ENCODE data around the gene RASL11B.

Gene RASL11B

GRCh38 chr4:52877694-52878093 is 15.6 kb downstream of the RASL11B start:
- Histone ChIP-seq H3F3A (ENCODE audit: low read depth) (no peaks in the 10 kb centered on the region), H2AFZ (ENCODE audit: low read length) (no peak overlapping the region), H3K36me3 (ENCODE audit: insufficient read depth, low read length) (no peaks in the 10 kb centered on the region), H3K79me2 (ENCODE audit: insufficient read depth, low read length) (no peaks in the 10 kb centered on the region), H3K27me3 (ENCODE audit: insufficient read depth, low read length, poor library complexity, severe bottlenecking) (no peaks in the 10 kb centered on the region), H3K9me2 (replicated peaks; ENCODE audit: low read depth, low read length) (no peaks in the 10 kb centered on the region), H4K20me1 (ENCODE audit: insufficient read depth, low read length, poor library complexity, severe bottlenecking) (no peaks in the 10 kb centered on the region), H3K4me2 (ENCODE audit: low read depth, low read length, poor library complexity, severe bottlenecking) (no peak overlapping the region), H3K4me3 (ENCODE audit: low read length, poor library complexity, severe bottlenecking) (no peak overlapping the region), H3K9me3 (ENCODE audit: insufficient read depth, low read depth, low read length) (no peaks in the 10 kb centered on the region), H3K9ac (ENCODE audit: low read depth, low read length, poor library complexity, severe bottlenecking) (no peak overlapping the region), H3K4me1 (ENCODE audit: insufficient read depth, low read length, poor library complexity, severe bottlenecking) (peaks cover 16% of the 10 kb centered on the region)
- TF ChIP-seq CTCF (conservative IDR thresholded peaks at IDR 0.05; ENCODE audit: low read length) (no peak), EZH2phosphoT487 (IDR thresholded peaks at IDR 0.05; ENCODE audit: borderline replicate concordance) (no peak)

- Histone ChIP-seq H3K36me3 (ENCODE audit: insufficient read depth, low read length) (no peaks in the 10 kb centered on the region), H3K4me2 (ENCODE audit: low read depth, low read length, poor library complexity, severe bottlenecking) (no peak overlapping the region), H3K4me1 (ENCODE audit: insufficient read depth, low read length, poor library complexity, severe bottlenecking) (peaks cover 16% of the 10 kb centered on the region), H3K27me3 (ENCODE audit: insufficient read depth, low read length, poor library complexity, severe bottlenecking) (no peaks in the 10 kb centered on the region), H3K9me2 (replicated peaks; ENCODE audit: low read depth, low read length) (no peaks in the 10 kb centered on the region), H3K4me3 (ENCODE audit: low read length, poor library complexity, severe bottlenecking) (no peak overlapping the region), H4K20me1 (ENCODE audit: insufficient read depth, low read length, poor library complexity, severe bottlenecking) (no peaks in the 10 kb centered on the region), H2AFZ (ENCODE audit: low read length) (no peak overlapping the region), H3K79me2 (ENCODE audit: insufficient read depth, low read length) (no peaks in the 10 kb centered on the region), H3K9me3 (ENCODE audit: insufficient read depth, low read depth, low read length) (no peaks in the 10 kb centered on the region), H3F3A (ENCODE audit: low read depth) (no peaks in the 10 kb centered on the region), H3K9ac (ENCODE audit: low read depth, low read length, poor library complexity, severe bottlenecking) (no peak overlapping the region)
- TF ChIP-seq CTCF (conservative IDR thresholded peaks at IDR 0.05; ENCODE audit: low read length) (no peak), EZH2phosphoT487 (IDR thresholded peaks at IDR 0.05; ENCODE audit: borderline replicate concordance) (no peak)
These were observed 17.4 kb downstream of the RASL11B start for GRCh38 chr4:52879471-52879870.

GRCh38 chr4:52880994-52881393 is 18.9 kb downstream of the RASL11B start:
- TF ChIP-seq CTCF (conservative IDR thresholded peaks at IDR 0.05; ENCODE audit: low read length) (no peak), EZH2phosphoT487 (IDR thresholded peaks at IDR 0.05; ENCODE audit: borderline replicate concordance) (no peak)
- H3K9me2 ChIP-seq (replicated peaks; ENCODE audit: low read depth, low read length) = no peaks in the 10 kb centered on the region

More at GRCh38 chr4:52880994-52881393, 18.9 kb downstream of the RASL11B start:
- H3K9me3 ChIP-seq (ENCODE audit: insufficient read depth, low read depth, low read length) = peaks cover 2% of the 10 kb centered on the region; the same call in 1 of the 2 replicates
- H3K27me3 ChIP-seq (ENCODE audit: insufficient read depth, low read length, poor library complexity, severe bottlenecking) = no peaks in the 10 kb centered on the region
- no peak overlapping the region for H3K4me2 ChIP-seq (ENCODE audit: low read depth, low read length, poor library complexity, severe bottlenecking)
- no peak overlapping the region for H3K4me3 ChIP-seq (ENCODE audit: low read length, poor library complexity, severe bottlenecking)
- H3K4me1 ChIP-seq (ENCODE audit: insufficient read depth, low read length, poor library complexity, severe bottlenecking) = peaks cover 14% of the 10 kb centered on the region
- no peaks in the 10 kb centered on the region for H4K20me1 ChIP-seq (ENCODE audit: insufficient read depth, low read length, poor library complexity, severe bottlenecking)
- H2AFZ ChIP-seq (ENCODE audit: low read length) = no peak overlapping the region
- H3K36me3 ChIP-seq (ENCODE audit: insufficient read depth, low read length) = no peaks in the 10 kb centered on the region
- H3K9ac ChIP-seq (ENCODE audit: low read depth, low read length, poor library complexity, severe bottlenecking) = no peak overlapping the region
- H3F3A ChIP-seq (ENCODE audit: low read depth) = no peaks in the 10 kb centered on the region
- no peaks in the 10 kb centered on the region for H3K79me2 ChIP-seq (ENCODE audit: insufficient read depth, low read length)

Data from Loucy (cell line).